PC-9 (cell line): ENCODE results near the gene GSTM1. TPM values are rescaled to one million over a fixed set of nuclear protein-coding genes. Genes with fewer than 3 reads are reported as not detected.
"Not testable (repeated sequence)": the region's sequence is repeated elsewhere in the genome, so short reads cannot be mapped to it uniquely, and the experiment has no call there.

Experiments
- BruUV-seq: library from RNA; stranded (reverse); fragments of 400-500 nt; replicated peaks from 2 replicates; lab custom pipeline; 2021; lab: Mats Ljungman, UMichigan
- CTCF ChIA-PET: fragments of 300-600 bp; sonication (Branson Sonifier 250); formaldehyde crosslinking; loops from one replicate; lab custom pipeline; 2022; ENCODE audit warnings: antibody characterized with exemption; lab: Charles Lee
- POLR2A ChIA-PET: fragments of 300-600 bp; sonication (Branson Sonifier 250); formaldehyde crosslinking; loops from one replicate; lab custom pipeline; 2022; ENCODE audit warnings: antibody characterized with exemption; ENCODE audit not compliant: unreplicated experiment; lab: Charles Lee
- DNase-seq, 2 experiments: peaks; one replicate each; pipeline versions ENCODE4 v3.0.0 to v3.0.0-alpha.2; 2015 to 2022; ENCODE audit warnings: mixed read lengths in 1 of 2
- H2AFZ ChIP-seq: fragments of 200-600 bp; sonication (generic); 2 replicates; pipeline ENCODE4 v1.8.1; 2017; ENCODE audit warnings: antibody characterized with exemption
- H3F3A ChIP-seq: fragments of 200-600 bp; sonication (generic); 2 replicates; pipeline ENCODE4 v1.8.1; 2017; ENCODE audit warnings: antibody characterized with exemption, mild to moderate bottlenecking, low read depth; ENCODE audit not compliant: insufficient read depth
- H3K27ac ChIP-seq: fragments of 200-600 bp; sonication (generic); 2 replicates; pipeline ENCODE4 v1.6.1; 2016; ENCODE audit warnings: mixed run types
- H3K27me3 ChIP-seq: fragments of 200-600 bp; sonication (generic); 2 replicates; pipeline ENCODE4 v1.6.1; 2016; ENCODE audit warnings: low read depth, mixed run types; ENCODE audit not compliant: insufficient read depth
- H3K36me3 ChIP-seq: fragments of 200-600 bp; sonication (generic); 2 replicates; pipeline ENCODE4 v1.6.1; 2016; ENCODE audit warnings: low read depth, mixed run types
- H3K4me1 ChIP-seq: fragments of 200-600 bp; sonication (generic); replicated peaks from 2 replicates; pipeline ENCODE4 v1.6.1; 2016; ENCODE audit warnings: mixed run types; ENCODE audit not compliant: insufficient read depth
- H3K4me2 ChIP-seq: fragments of 200-600 bp; sonication (generic); 2 replicates; pipeline ENCODE4 v1.6.1; 2017; ENCODE audit warnings: mixed run types
- H3K4me3 ChIP-seq: fragments of 200-600 bp; sonication (generic); 2 replicates; pipeline ENCODE4 v1.6.1; 2016; ENCODE audit warnings: mixed run types
- H3K79me2 ChIP-seq: fragments of 200-600 bp; sonication (generic); 2 replicates; pipeline ENCODE4 v1.6.1; 2017; ENCODE audit warnings: low read depth, mixed run types
- H3K9me2 ChIP-seq: fragments of 200-600 bp; sonication (generic); 2 replicates; pipeline ENCODE4 v1.8.1; 2017; ENCODE audit warnings: mild to moderate bottlenecking; ENCODE audit not compliant: insufficient read depth
- H3K9me3 ChIP-seq: fragments of 200-600 bp; sonication (generic); 2 replicates; pipeline ENCODE4 v1.8.1; 2016; ENCODE audit warnings: low read depth; ENCODE audit not compliant: insufficient read depth
- H4K20me1 ChIP-seq: fragments of 200-600 bp; sonication (generic); 2 replicates; pipeline ENCODE4 v1.8.1; 2017; ENCODE audit not compliant: insufficient read depth
- EZH2 ChIP-seq: fragments of 200-600 bp; sonication (generic); IDR thresholded peaks from 2 replicates; pipeline ENCODE4 v1.8.0; 2017; ENCODE audit warnings: antibody characterized with exemption, low read depth
- intact Hi-C: fragments of 100-400 bp; cut with micrococcal nuclease; formaldehyde crosslinking; loops from one replicate; pipeline ENCODE4 v1.10.0; 2022; ENCODE audit not compliant: unreplicated experiment
- total RNA-seq: library from RNA; stranded (reverse); gene quantifications from 2 replicates; pipeline ENCODE4 v1.2.3, GENCODE V29; 2021
- TF ChIP-seq, protein P1 (sequence below): fragments of 200-600 bp; sonication (generic); conservative IDR thresholded peaks from 2 replicates; pipeline ENCODE4 v1.6.1; 2017; ENCODE audit warnings: mixed run types, antibody characterized with exemption, mild to moderate bottlenecking, moderate library complexity

GSTM1 gene
- total RNA-seq, 1 experiment from 2014 or later, result not detected

DNA sequence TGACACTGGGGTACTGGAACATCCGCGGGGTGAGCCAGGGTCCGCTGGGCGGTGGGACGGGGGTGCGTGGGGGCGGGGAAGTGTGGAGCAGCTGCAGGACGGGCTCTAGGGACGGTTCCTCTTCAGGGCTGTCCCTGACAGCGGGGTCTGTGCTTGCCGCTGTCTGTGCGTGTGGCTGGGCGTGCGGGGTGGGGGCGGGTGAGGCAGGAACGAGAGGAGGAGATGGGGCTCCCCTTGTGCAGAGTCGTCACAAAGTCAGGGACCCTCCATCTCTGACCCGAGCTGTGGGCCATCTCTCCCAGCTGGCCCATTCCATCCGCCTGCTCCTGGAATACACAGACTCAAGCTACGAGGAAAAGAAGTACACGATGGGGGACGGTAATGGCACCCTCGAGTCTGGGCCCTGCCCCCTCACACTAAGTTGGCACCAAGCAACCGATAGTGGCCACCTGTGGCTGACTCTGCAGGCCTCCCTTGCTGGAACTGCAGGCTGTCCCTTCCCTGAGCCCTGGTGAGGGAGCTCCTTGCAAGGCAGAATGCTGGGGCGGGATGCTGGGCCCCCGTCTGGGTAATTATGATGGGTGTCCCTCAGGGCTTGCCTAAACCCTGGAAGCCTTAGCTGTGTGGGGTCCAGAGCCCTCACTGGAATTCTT, 19.4 kb upstream of the GSTM1 start:
- TF ChIP-seq, protein P1, sequence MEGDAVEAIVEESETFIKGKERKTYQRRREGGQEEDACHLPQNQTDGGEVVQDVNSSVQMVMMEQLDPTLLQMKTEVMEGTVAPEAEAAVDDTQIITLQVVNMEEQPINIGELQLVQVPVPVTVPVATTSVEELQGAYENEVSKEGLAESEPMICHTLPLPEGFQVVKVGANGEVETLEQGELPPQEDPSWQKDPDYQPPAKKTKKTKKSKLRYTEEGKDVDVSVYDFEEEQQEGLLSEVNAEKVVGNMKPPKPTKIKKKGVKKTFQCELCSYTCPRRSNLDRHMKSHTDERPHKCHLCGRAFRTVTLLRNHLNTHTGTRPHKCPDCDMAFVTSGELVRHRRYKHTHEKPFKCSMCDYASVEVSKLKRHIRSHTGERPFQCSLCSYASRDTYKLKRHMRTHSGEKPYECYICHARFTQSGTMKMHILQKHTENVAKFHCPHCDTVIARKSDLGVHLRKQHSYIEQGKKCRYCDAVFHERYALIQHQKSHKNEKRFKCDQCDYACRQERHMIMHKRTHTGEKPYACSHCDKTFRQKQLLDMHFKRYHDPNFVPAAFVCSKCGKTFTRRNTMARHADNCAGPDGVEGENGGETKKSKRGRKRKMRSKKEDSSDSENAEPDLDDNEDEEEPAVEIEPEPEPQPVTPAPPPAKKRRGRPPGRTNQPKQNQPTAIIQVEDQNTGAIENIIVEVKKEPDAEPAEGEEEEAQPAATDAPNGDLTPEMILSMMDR, result no peak
- TF ChIP-seq EZH2, result no peak
- Histone ChIP-seq H3K4me3 (no peak overlapping the region), H3K27ac (no peak overlapping the region), H3K4me1 (peaks cover 19% of the 10 kb centered on the region), H4K20me1 (no peaks in the 10 kb centered on the region), H3K9me3 (no peaks in the 10 kb centered on the region), H3K36me3 (no peaks in the 10 kb centered on the region), H3K4me2 (no peak overlapping the region), H3F3A (peaks cover 8% of the 10 kb centered on the region; the same call in 1 of the 2 replicates), H3K79me2 (no peaks in the 10 kb centered on the region), H2AFZ (no peak overlapping the region), H3K9me2 (no peaks in the 10 kb centered on the region), H3K27me3 (no peaks in the 10 kb centered on the region)
- intact Hi-C loops, result no loop called here
- DNase-seq, result no peak
- ChIA-PET CTCF (no interaction called here), POLR2A (no interaction called here)
- no TSS peak for BruUV-seq

DNA sequence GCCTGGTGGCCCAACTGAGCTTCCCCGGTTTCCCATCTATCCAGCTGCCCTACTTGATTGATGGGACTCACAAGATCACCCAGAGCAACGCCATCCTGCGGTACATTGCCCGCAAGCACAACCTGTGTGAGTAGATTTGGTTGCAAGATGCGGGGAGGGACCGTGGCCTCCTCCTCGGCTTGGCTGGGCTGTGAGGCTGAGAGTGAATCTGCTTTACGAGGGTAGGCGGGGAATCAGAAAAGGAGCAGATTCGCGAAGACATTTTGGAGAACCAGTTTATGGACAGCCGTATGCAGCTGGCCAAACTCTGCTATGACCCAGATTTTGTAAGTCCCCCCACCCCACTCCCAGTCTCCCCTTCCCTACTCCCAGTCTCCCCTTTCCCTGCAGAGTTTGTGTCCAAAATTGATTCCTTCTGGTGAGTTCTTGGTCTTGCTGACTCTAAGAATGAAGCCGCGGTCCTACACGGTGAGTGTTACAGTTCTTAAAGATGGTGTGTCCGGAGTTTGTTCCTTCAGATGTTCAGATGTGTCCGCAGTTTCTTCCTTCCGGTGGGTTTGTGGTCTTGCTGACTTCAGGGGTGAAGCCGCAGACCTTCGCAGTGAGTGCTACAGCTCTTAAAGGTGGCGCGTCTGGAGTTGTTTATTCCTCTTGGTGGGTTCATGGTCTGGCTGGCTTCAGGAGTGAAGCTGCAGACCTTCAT, 18.2 kb upstream of the GSTM1 start:
- intact Hi-C loops, result no loop called here
- no peak overlapping the region for H2AFZ ChIP-seq
- BruUV-seq, result no TSS peak
- TF ChIP-seq, protein P1, result no peak
- no peak for TF ChIP-seq EZH2
- POLR2A ChIA-PET, result no interaction called here
- no peaks in the 10 kb centered on the region for H3K9me2 ChIP-seq
- no peaks in the 10 kb centered on the region for H3K79me2 ChIP-seq
- no peaks in the 10 kb centered on the region for H3K9me3 ChIP-seq
- H3K4me1 ChIP-seq, result peaks cover 8% of the 10 kb centered on the region
- CTCF ChIA-PET, result interaction anchor here (0.5 to 1.5 kb wide), 2 partner anchors 28 to 48 kb away, joined by 3 to 5 read pairs; no protein-coding TSS in a partner anchor
- H3K4me3 ChIP-seq, result no peak overlapping the region
- no peak overlapping the region for H3K4me2 ChIP-seq
- DNase-seq, result no peak
- H3F3A ChIP-seq, result peaks cover 6% of the 10 kb centered on the region; the same call in 1 of the 2 replicates
- H3K27ac ChIP-seq, result no peak overlapping the region
- H3K27me3 ChIP-seq, result no peaks in the 10 kb centered on the region
- no peaks in the 10 kb centered on the region for H3K36me3 ChIP-seq
- H4K20me1 ChIP-seq, result no peaks in the 10 kb centered on the region

DNA sequence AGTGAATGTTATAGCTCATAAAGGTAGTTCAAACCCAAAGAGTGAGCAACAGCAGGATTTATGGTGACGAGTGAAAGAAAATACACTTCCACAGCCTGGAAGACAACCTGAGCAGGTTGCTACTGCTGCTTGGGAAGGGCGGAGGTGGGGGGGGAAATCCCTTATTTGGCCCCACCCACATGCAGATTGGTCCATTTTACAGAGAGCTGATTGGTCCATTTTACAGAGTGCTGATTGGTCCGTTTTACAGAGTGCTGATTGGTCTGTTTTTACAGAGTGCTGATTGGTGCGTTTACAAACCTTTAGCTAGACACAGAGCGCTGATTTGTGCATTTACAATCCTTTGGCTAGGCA, 17.7 kb upstream of the GSTM1 start:
- H3K79me2 ChIP-seq, H2AFZ ChIP-seq, H3K36me3 ChIP-seq, DNase-seq, BruUV-seq, H4K20me1 ChIP-seq, H3K9me3 ChIP-seq, H3K27me3 ChIP-seq, H3K4me2 ChIP-seq, H3F3A ChIP-seq, POLR2A ChIA-PET, H3K4me3 ChIP-seq, H3K27ac ChIP-seq, H3K4me1 ChIP-seq, intact Hi-C loops, H3K9me2 ChIP-seq: not testable (repeated sequence)
- CTCF ChIA-PET, result interaction anchor here (0.5 to 1.5 kb wide), 2 partner anchors 28 to 47 kb away, joined by 3 to 5 read pairs; no protein-coding TSS in a partner anchor
